Chondrocyte (in vitro differentiated cells): ENCODE data around the gene SYNE2. TPM values are rescaled to one million over a fixed set of nuclear protein-coding genes. Genes with fewer than 3 reads are reported as not detected.
"Not testable (repeated sequence)": the region's sequence is repeated elsewhere in the genome, so short reads cannot be mapped to it uniquely, and the experiment has no call there.

Experiments
- DNase-seq: peaks from one replicate; pipeline ENCODE4 v3.0.0; 2021; ENCODE audit warnings: mixed read lengths, low spot score
- H3K27ac Mint-ChIP-seq: one replicate; pipeline ENCODE4 v1.8.0; 2021; ENCODE audit warnings: mild to moderate bottlenecking, moderate library complexity, mixed read lengths; ENCODE audit not compliant: unreplicated experiment
- H3K27me3 Mint-ChIP-seq: 2 replicates; pipeline ENCODE4 v1.8.0; 2021; ENCODE audit warnings: low read depth, mixed read lengths
- H3K36me3 Mint-ChIP-seq: 2 replicates; pipeline ENCODE4 v1.8.0; 2021; ENCODE audit warnings: low read depth, mixed read lengths
- H3K4me1 Mint-ChIP-seq: 2 replicates; pipeline ENCODE4 v1.8.0; 2021; ENCODE audit warnings: low read depth, mild to moderate bottlenecking, mixed read lengths
- H3K4me3 Mint-ChIP-seq: one replicate; pipeline ENCODE4 v1.8.0; 2021; ENCODE audit warnings: mild to moderate bottlenecking, moderate library complexity, mixed read lengths; ENCODE audit not compliant: unreplicated experiment
- H3K9me3 Mint-ChIP-seq: 2 replicates; pipeline ENCODE4 v1.8.0; 2021; ENCODE audit warnings: low read depth, mixed read lengths
- CTCF ChIP-seq: fragments of 200-600 bp; sonication (generic); IDR thresholded peaks from 2 replicates; pipeline ENCODE4 v1.5.0; 2021; ENCODE audit warnings: antibody characterized with exemption, mild to moderate bottlenecking, moderate library complexity
- total RNA-seq: library from RNA; stranded (reverse); gene quantifications from 3 replicates; pipeline ENCODE4 v1.2.1, GENCODE V29; 2021

Gene SYNE2
- total RNA-seq, 1 donor from 2014 or later, result 13.6 TPM

GRCh38 chr14:64038841-64039542 is 186.2 kb downstream of the SYNE2 start:
- no peak for DNase-seq
- Mint-ChIP-seq H3K4me3 (no peak overlapping the region), H3K27me3 (no peaks in the 10 kb centered on the region), H3K9me3 (peaks cover 7% of the 10 kb centered on the region), H3K27ac (no peak overlapping the region), H3K36me3 (peaks cover 3% of the 10 kb centered on the region), H3K4me1 (peaks cover 4% of the 10 kb centered on the region)
- no peak for TF ChIP-seq CTCF

GRCh38 chr14:64040044-64040443 is 187.2 kb downstream of the SYNE2 start:
- H3K4me1 Mint-ChIP-seq, result peaks cover 2% of the 10 kb centered on the region
- H3K4me3 Mint-ChIP-seq, result no peak overlapping the region
- DNase-seq, result no peak
- H3K9me3 Mint-ChIP-seq, result peaks cover 7% of the 10 kb centered on the region
- no peak overlapping the region for H3K27ac Mint-ChIP-seq
- peaks cover 3% of the 10 kb centered on the region for H3K36me3 Mint-ChIP-seq
- H3K27me3 Mint-ChIP-seq, result no peaks in the 10 kb centered on the region
- TF ChIP-seq CTCF, result peak; percentile 82

GRCh38 chr14:64043296-64043695 is 190.5 kb downstream of the SYNE2 start:
- not testable (repeated sequence) for H3K36me3 Mint-ChIP-seq, H3K27ac Mint-ChIP-seq, DNase-seq, H3K27me3 Mint-ChIP-seq, H3K4me1 Mint-ChIP-seq, H3K4me3 Mint-ChIP-seq, H3K9me3 Mint-ChIP-seq

- Mint-ChIP-seq H3K27ac (no peak overlapping the region), H3K36me3 (peaks cover 3% of the 10 kb centered on the region), H3K9me3 (peaks cover 7% of the 10 kb centered on the region), H3K4me1 (peaks cover 6% of the 10 kb centered on the region), H3K27me3 (no peaks in the 10 kb centered on the region), H3K4me3 (no peak overlapping the region)
- TF ChIP-seq CTCF, result no peak
- no peak for DNase-seq
Measured at GRCh38 chr14:64045091-64045490, 192.3 kb downstream of the SYNE2 start.

- Mint-ChIP-seq H3K4me3 (no peak overlapping the region), H3K9me3 (no peaks in the 10 kb centered on the region), H3K27ac (no peak overlapping the region), H3K36me3 (peaks cover 4% of the 10 kb centered on the region), H3K4me1 (peaks cover 15% of the 10 kb centered on the region), H3K27me3 (no peaks in the 10 kb centered on the region)
- no peak for DNase-seq
- no peak for TF ChIP-seq CTCF
Measured at GRCh38 chr14:64049616-64050381, 197.0 kb downstream of the SYNE2 start.
